Measurements from ENCODE around the gene MAP1S.

The MAP1S gene

DNA sequence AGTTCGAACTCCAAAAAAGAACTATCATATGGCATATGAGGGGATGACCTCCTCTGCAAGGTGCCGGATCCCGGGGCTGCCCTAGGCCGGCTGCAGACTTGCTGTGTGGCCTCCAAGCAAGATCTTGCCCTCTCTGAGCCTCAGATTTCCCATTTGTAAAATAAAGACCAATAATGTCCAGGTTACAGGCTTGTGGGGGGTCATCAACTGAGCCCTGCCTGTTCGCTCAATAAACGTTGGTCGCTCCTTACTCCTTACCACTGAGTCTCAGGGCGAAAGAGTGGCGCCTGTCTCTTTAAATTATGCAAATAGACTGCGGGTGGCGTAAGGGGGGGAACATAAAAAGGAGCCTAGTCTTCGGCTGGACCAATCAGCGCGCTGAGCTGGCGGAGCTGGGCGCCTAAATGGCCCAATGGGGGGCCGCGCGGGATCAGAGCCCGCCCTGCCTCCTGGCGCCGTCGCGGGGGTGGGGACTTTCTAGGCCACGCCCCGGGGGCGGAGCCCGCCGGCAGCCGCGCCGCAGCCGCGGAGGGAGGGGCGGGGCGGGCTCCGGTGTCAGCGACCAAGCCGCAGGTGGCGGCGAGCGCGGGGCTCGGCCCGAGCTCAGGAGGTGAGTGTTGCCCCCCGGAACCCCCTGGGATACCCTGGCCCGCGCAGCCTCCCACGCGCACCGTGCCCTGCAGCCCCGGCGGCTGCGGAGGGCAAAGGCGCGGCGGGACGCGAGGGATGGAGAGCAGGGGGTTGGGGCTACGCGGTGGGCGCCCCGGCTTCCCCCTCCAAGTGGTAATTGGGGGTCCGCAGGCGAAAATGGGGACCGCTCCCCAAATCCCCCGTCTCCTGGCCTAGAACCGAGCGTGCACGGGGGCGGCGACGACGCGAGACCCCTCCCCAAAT is 28.2 kb downstream of the MAP1S start:
- TF ChIP-seq, protein P1, sequence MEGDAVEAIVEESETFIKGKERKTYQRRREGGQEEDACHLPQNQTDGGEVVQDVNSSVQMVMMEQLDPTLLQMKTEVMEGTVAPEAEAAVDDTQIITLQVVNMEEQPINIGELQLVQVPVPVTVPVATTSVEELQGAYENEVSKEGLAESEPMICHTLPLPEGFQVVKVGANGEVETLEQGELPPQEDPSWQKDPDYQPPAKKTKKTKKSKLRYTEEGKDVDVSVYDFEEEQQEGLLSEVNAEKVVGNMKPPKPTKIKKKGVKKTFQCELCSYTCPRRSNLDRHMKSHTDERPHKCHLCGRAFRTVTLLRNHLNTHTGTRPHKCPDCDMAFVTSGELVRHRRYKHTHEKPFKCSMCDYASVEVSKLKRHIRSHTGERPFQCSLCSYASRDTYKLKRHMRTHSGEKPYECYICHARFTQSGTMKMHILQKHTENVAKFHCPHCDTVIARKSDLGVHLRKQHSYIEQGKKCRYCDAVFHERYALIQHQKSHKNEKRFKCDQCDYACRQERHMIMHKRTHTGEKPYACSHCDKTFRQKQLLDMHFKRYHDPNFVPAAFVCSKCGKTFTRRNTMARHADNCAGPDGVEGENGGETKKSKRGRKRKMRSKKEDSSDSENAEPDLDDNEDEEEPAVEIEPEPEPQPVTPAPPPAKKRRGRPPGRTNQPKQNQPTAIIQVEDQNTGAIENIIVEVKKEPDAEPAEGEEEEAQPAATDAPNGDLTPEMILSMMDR (IDR thresholded peaks at IDR 0.05; ENCODE audit: low read depth, low read length), result no peak

GRCh38 chr19:17748884-17749638 is 29.8 kb downstream of the MAP1S start:
- no peak overlapping the region for H3K4me3 ChIP-seq (replicated peaks in 1 of 2; ENCODE audit: low read depth in 2 of 2, low read length in 2 of 2)
- no peak for DNase-seq (ENCODE audit: low read depth in 2 of 2)
- TF ChIP-seq, protein P1 (IDR thresholded peaks at IDR 0.05; ENCODE audit: low read depth, low read length), result no peak

More for the DNA sequence above, 28.2 kb downstream of the MAP1S start:
- DNase-seq (ENCODE audit: low read depth in 2 of 2), result peak; percentile 93 to 94
- H3K4me3 ChIP-seq (replicated peaks in 1 of 2; ENCODE audit: low read depth in 2 of 2, low read length in 2 of 2), result peak overlapping the region; percentile 34 to 50

- DNase-seq (ENCODE audit: low read depth in 2 of 2), result peak; percentile 28 to 32
- TF ChIP-seq, protein P1 (IDR thresholded peaks at IDR 0.05; ENCODE audit: low read depth, low read length), result no peak
- H3K4me3 ChIP-seq (replicated peaks in 1 of 2; ENCODE audit: low read depth in 2 of 2, low read length in 2 of 2), result no peak overlapping the region
These were observed 30.6 kb downstream of the MAP1S start for GRCh38 chr19:17749912-17750317.

DNA sequence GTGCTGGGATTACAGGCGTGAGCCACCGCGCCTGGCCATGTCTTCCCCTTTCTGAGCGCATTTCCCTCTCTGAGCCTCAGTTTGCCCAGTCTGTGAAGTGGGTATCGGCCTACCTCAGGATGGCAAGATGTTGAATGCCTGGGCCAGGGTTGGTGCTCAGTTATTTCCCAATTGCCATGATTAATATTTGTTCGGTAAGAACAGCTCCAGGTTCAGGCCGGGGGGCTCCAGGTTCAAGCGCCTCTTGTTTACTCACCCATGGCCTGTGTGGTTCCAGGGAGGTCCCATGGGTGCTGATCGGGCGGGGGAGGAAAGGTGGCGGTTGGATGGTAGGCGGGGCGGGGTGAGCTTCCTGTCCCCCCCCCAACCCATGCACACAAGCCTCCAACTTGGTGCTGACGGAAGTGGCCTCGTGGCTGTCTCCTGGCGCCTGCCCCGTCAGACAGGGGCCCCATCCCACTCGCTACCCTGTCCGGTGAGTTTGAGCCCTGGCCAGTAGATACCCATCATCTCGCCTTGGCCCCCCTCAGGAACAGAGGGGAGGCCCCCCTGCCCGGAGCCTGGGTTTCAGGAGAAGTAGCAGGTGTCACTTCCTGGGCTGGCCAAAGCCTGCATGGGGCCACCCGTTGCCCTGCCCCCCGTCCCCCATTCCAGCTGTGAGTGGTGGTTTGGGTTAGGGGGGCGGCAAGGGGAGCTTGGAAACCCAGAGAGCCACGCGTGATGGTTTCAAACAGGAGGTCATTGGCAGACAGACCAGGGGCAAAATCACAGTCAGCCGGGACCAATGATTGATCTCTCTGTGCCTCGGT is 32.0 kb downstream of the MAP1S start, which contains the start of gene FCHO1:
Gene FCHO1, plus strand, starts transcription at position 375 of the 809 bp plus-strand sequence. CDS start 3,688 bp downstream, outside the sequence.
- no peak within 1 kb of the TSS for H3K4me3 ChIP-seq (replicated peaks in 1 of 2; ENCODE audit: low read depth in 2 of 2, low read length in 2 of 2)
- TF ChIP-seq, protein P1 (IDR thresholded peaks at IDR 0.05; ENCODE audit: low read depth, low read length), result no peak
- no peak for DNase-seq (ENCODE audit: low read depth in 2 of 2)

- no peak overlapping the region for H3K4me3 ChIP-seq (replicated peaks in 1 of 2; ENCODE audit: low read depth in 2 of 2, low read length in 2 of 2)
- TF ChIP-seq, protein P1 (IDR thresholded peaks at IDR 0.05; ENCODE audit: low read depth, low read length), result no peak
- DNase-seq (ENCODE audit: low read depth in 2 of 2), result no peak
These were observed 32.6 kb downstream of the MAP1S start for GRCh38 chr19:17751912-17752273.
